Endothelial cell of umbilical vein (primary cell): ENCODE results near the gene BACE1-AS. TPM values are rescaled to one million over a fixed set of nuclear protein-coding genes. Genes with fewer than 3 reads are reported as not detected.

ENCODE experiments used
- BruUV-seq: library from RNA; stranded (reverse); fragments of 400-500 nt; replicated peaks from 2 replicates; lab custom pipeline; 2021; lab: Mats Ljungman, UMichigan
- CTCF ChIA-PET: fragments of 300-600, 350-600 bp; sonication (Branson Sonifier 250); formaldehyde crosslinking; loops from one replicate; lab custom pipeline; 2021; ENCODE audit warnings: antibody characterized with exemption, inconsistent platforms; lab: Charles Lee
- POLR2A ChIA-PET: fragments of 300-600, 350-600 bp; sonication (Branson Sonifier 250); formaldehyde crosslinking; loops from one replicate; lab custom pipeline; 2021; ENCODE audit warnings: antibody characterized with exemption, inconsistent platforms; lab: Charles Lee
- DNase-seq: peaks from one replicate; pipeline ENCODE4 v3.0.0-alpha.2; 2011; ENCODE audit warnings: low read depth, low spot score
- FAIRE-seq: peaks from 2 replicates; lab custom pipeline; 2011; peaks lifted over from hg19 to GRCh38; lab: Jason Lieb, UNC
- H2AFZ ChIP-seq: 2 replicates; pipeline ENCODE4 v1.6.0; 2012; ENCODE audit warnings: low read depth, low read length, control low read depth, inconsistent platforms
- H3K27ac ChIP-seq: 2 replicates; pipeline ENCODE4 v1.5.1; 2011; ENCODE audit warnings: low read depth, mild to moderate bottlenecking, control low read depth, low read length, moderate library complexity; ENCODE audit not compliant: insufficient read depth
- H3K27me3 ChIP-seq, 2 experiments: 2 replicates each; pipeline versions ENCODE4 v1.6.0 to v1.6.1; 2011; ENCODE audit warnings: low read length in 2 of 2, mixed read lengths in 1 of 2; ENCODE audit not compliant: control insufficient read depth in 2 of 2, insufficient read depth in 2 of 2
- H3K36me3 ChIP-seq, 2 experiments: 2 replicates in 1 of 2; 3 replicates in 1 of 2; pipeline ENCODE4 v1.5.1; 2011; ENCODE audit warnings: low read length in 2 of 2, mild to moderate bottlenecking in 1 of 2, moderate library complexity in 1 of 2; ENCODE audit not compliant: control insufficient read depth in 2 of 2, insufficient read depth in 2 of 2; ENCODE audit errors: extremely low read depth in 1 of 2
- H3K4me1 ChIP-seq: 3 replicates; pipeline ENCODE4 v1.5.1; 2011; ENCODE audit warnings: mild to moderate bottlenecking, low read length; ENCODE audit not compliant: control insufficient read depth, insufficient read depth; ENCODE audit errors: extremely low read depth
- H3K4me2 ChIP-seq: 2 replicates; pipeline ENCODE4 v1.6.1; 2011; ENCODE audit warnings: low read length, control low read depth, mixed read lengths; ENCODE audit not compliant: insufficient read depth
- H3K4me3 ChIP-seq, 3 experiments: fragments of 200-600 bp in 1 of 3; sonication (generic), shearing (Covaris generic) in 1 of 3; replicated peaks in 1 of 3; 2 replicates each; pipeline ENCODE4 v1.5.1; 2011 to 2016; ENCODE audit warnings: control low read depth in 3 of 3, low read length in 3 of 3, mild to moderate bottlenecking in 2 of 3, inconsistent platforms in 1 of 3, low read depth in 1 of 3, moderate library complexity in 1 of 3; ENCODE audit not compliant: insufficient read depth in 1 of 3
- H3K79me2 ChIP-seq: 2 replicates; pipeline ENCODE4 v1.6.0; 2012; ENCODE audit warnings: low read length, inconsistent platforms; ENCODE audit not compliant: control insufficient read depth, insufficient read depth
- H3K9ac ChIP-seq: replicated peaks from 2 replicates; pipeline ENCODE3; 2011; ENCODE audit warnings: low read length, control low read depth; ENCODE audit not compliant: insufficient read depth; ENCODE audit errors: extremely low read depth
- H3K9me1 ChIP-seq: replicated peaks from 3 replicates; pipeline ENCODE4 v1.6.0; 2011; ENCODE audit warnings: mild to moderate bottlenecking, low read length; ENCODE audit not compliant: control insufficient read depth, insufficient read depth; ENCODE audit errors: extremely low read depth
- H3K9me3 ChIP-seq: replicated peaks from 2 replicates; pipeline ENCODE4 v1.5.1; 2012; ENCODE audit warnings: low read length, inconsistent platforms; ENCODE audit not compliant: control insufficient read depth, insufficient read depth
- H4K20me1 ChIP-seq: replicated peaks from 2 replicates; pipeline ENCODE3; 2011; ENCODE audit warnings: mild to moderate bottlenecking, low read length; ENCODE audit not compliant: control insufficient read depth, insufficient read depth; ENCODE audit errors: extremely low read depth
- CTCF ChIP-seq, 2 donors: IDR thresholded peaks; 1 replicate in 1 of 2; 2 replicates in 1 of 2; pipeline ENCODE4 v1.5.1; 2011; ENCODE audit warnings: low read length in 2 of 2, mild to moderate bottlenecking in 2 of 2, moderate library complexity in 2 of 2, control low read depth in 1 of 2, inconsistent platforms in 1 of 2, low read depth in 1 of 2; ENCODE audit not compliant: insufficient read depth in 1 of 2; ENCODE audit errors: extremely low read depth in 1 of 2
- EZH2 ChIP-seq: IDR thresholded peaks from 2 replicates; pipeline ENCODE4 v1.6.1; 2012; ENCODE audit warnings: borderline replicate concordance, low read depth, mild to moderate bottlenecking, moderate library complexity, low read length, inconsistent platforms; ENCODE audit not compliant: severe bottlenecking
- FOS ChIP-seq: IDR thresholded peaks from 2 replicates; pipeline ENCODE4 v1.6.1; 2011; ENCODE audit warnings: mild to moderate bottlenecking, low read length, moderate library complexity, borderline replicate concordance; ENCODE audit not compliant: insufficient read depth
- GATA2 ChIP-seq: IDR thresholded peaks from 2 replicates; pipeline ENCODE4 v1.7.0; 2011; ENCODE audit warnings: low read depth, mild to moderate bottlenecking, moderate library complexity, mixed read lengths, low read length; ENCODE audit not compliant: insufficient read length, insufficient read depth
- JUN ChIP-seq: IDR thresholded peaks from 2 replicates; pipeline ENCODE4 v1.6.1; 2011; ENCODE audit warnings: borderline replicate concordance, low read depth; ENCODE audit not compliant: insufficient read length, insufficient read depth
- MAX ChIP-seq: IDR thresholded peaks from 2 replicates; pipeline ENCODE4 v1.6.1; 2011; ENCODE audit not compliant: insufficient read depth, insufficient read length
- MYC ChIP-seq: IDR thresholded peaks from one replicate; pipeline ENCODE4 v1.6.1; 2011; ENCODE audit warnings: mild to moderate bottlenecking, low read depth, low read length
- POLR2A ChIP-seq: IDR thresholded peaks from 2 replicates; pipeline ENCODE4 v1.6.1; 2012; ENCODE audit warnings: low read depth, mild to moderate bottlenecking, control low read depth, low read length
- POLR2AphosphoS5 ChIP-seq: IDR thresholded peaks from 2 replicates; pipeline ENCODE4 v1.6.1; 2012; ENCODE audit warnings: low read depth, mild to moderate bottlenecking, control low read depth, low read length, moderate library complexity; ENCODE audit not compliant: insufficient read depth
- dilution Hi-C: fragments of 300-500 bp; cut with MboI; formaldehyde crosslinking; loops from one replicate; pipeline ENCODE4 v1.15.0; 2019; ENCODE audit warnings: low sequenced_read_pairs; ENCODE audit not compliant: extremely low pct_ligation_motif_present
- intact Hi-C: fragments of 100-400 bp; cut with micrococcal nuclease; formaldehyde crosslinking; loops from one replicate; pipeline ENCODE4 v1.10.0; 2022
- polyA plus RNA-seq, 4 experiments: library from polyadenylated mRNA; depleted of rRNA in 3 of 4; stranded (reverse) in 3 of 4; unstranded in 1 of 4; fragments of >200 nt; gene quantifications; 2 replicates each; pipeline versions ENCODE4 v1.2.1 to v1.2.3, GENCODE V29; 2011 to 2012; ENCODE audit warnings: missing spikeins in 1 of 4
- small RNA-seq: library from RNA; depleted of rRNA; stranded (forward); fragments of <200 nt; gene quantifications from one replicate; pipeline ENCODE3, GENCODE V24; 2012; ENCODE audit warnings: low replicate concordance, low read depth; ENCODE audit not compliant: insufficient read depth, insufficient read length
- total RNA-seq: library from RNA; stranded (reverse); gene quantifications from 2 replicates; pipeline ENCODE4 v1.2.3, GENCODE V29; 2021

Gene BACE1-AS
- total and polyA plus RNA-seq, 2 donors (not counting 3 experiments of a cell fraction or from before 2014, with no cell fraction given), result 7.6 to 8.1 TPM

DNA sequence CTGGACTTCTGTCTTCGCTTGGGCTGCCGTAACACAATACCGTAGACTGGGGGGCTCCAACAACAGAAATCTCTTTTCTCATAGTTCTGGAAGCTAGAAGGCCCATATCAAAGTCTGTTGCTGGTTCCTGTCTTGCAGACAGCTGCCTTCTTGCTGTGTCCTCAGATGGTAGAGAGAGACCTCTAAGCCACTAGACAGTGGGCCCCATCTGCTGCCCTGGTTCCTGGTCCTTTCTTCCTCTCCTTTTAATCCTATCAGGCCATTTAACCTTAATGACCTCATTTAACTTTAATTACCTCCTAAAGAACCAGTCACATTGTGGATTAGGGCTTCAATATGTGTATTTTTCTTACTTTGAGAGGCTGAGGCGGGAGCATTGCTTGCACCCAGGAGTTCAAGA, 45.9 kb downstream of the BACE1-AS start:
- Histone ChIP-seq H2AFZ (no peak overlapping the region), H3K27ac (no peak overlapping the region), H4K20me1 (no peaks in the 10 kb centered on the region), H3K79me2 (no peaks in the 10 kb centered on the region), H3K9me3 (no peaks in the 10 kb centered on the region), H3K4me2 (no peak overlapping the region), H3K4me1 (peaks cover 5% of the 10 kb centered on the region), H3K9me1 (no peaks in the 10 kb centered on the region), H3K27me3 (no peaks in the 10 kb centered on the region), H3K9ac (no peak overlapping the region), H3K4me3 (no peak overlapping the region), H3K36me3 (peaks cover 6 to 7% of the 10 kb centered on the region in 2 experiments)
- intact Hi-C loops, result no loop called here
- FAIRE-seq (no peak), DNase-seq (no peak)
- no TSS peak for BruUV-seq
- no peak for TF ChIP-seq JUN
- TF ChIP-seq POLR2AphosphoS5, result no peak
- TF ChIP-seq GATA2, result no peak
- no peak for TF ChIP-seq MAX
- TF ChIP-seq CTCF (IDR thresholded peaks at IDR 0.05; ENCODE audit: extremely low read depth in 1 of 2, insufficient read depth in 1 of 2, low read depth in 1 of 2, low read length in 2 of 2), result no peak
- TF ChIP-seq MYC, result no peak
- TF ChIP-seq POLR2A, result no peak
- no peak for TF ChIP-seq FOS
- no peak for TF ChIP-seq EZH2
- POLR2A ChIA-PET, result interaction anchor here (1.3 kb wide), 1 partner anchor 10 kb away, joined by 3 read pairs; the partner anchor contains the start of gene CEP164
- CTCF ChIA-PET, result interaction anchor here (1.5 kb wide), 1 partner anchor 9 kb away, joined by 5 read pairs; the partner anchor contains the start of gene CEP164
- dilution Hi-C loops, result no loop called here

Small RNA genes lying within 50 kb of the gene (small RNA-seq; reads per million reads assigned to genes)
- not detected for gene RF00564

Other genes starting within 250 kb of the BACE1-AS start
- gene SIK3, start 192.9 kb upstream of the BACE1-AS start, total RNA-seq, result 20.6 and 21.3 TPM in 2 replicates
- gene SIK3, start 192.9 kb upstream of the BACE1-AS start, polyA plus RNA-seq, result 9.0 and 10.3 TPM in 2 replicates
- gene PAFAH1B2, start 147.1 kb upstream of the BACE1-AS start, total RNA-seq, result 128 and 130 TPM in 2 replicates
- 29.1 and 34.2 TPM in 2 replicates for gene PAFAH1B2, start 147.1 kb upstream of the BACE1-AS start, polyA plus RNA-seq
- gene SIDT2, start 112.6 kb upstream of the BACE1-AS start, total RNA-seq, result 26.0 and 28.7 TPM in 2 replicates
- gene SIDT2, start 112.6 kb upstream of the BACE1-AS start, polyA plus RNA-seq, result 34.5 and 37.5 TPM in 2 replicates
- 17.9 and 20.8 TPM in 2 replicates for gene TAGLN, start 92.0 kb upstream of the BACE1-AS start, total RNA-seq
- gene TAGLN, start 92.0 kb upstream of the BACE1-AS start, polyA plus RNA-seq, result 113 and 159 TPM in 2 replicates
- gene PCSK7, start 59.3 kb upstream of the BACE1-AS start, total RNA-seq, result 68.0 and 72.7 TPM in 2 replicates
- gene PCSK7, start 59.3 kb upstream of the BACE1-AS start, polyA plus RNA-seq, result 40.8 and 43.2 TPM in 2 replicates
- gene RNF214, start 58.7 kb upstream of the BACE1-AS start, total RNA-seq, result 26.1 and 28.2 TPM in 2 replicates
- 24.3 and 26.1 TPM in 2 replicates for gene RNF214, start 58.7 kb upstream of the BACE1-AS start, polyA plus RNA-seq
- gene BACE1, start 24.9 kb downstream of the BACE1-AS start, total RNA-seq, result 28.8 and 29.3 TPM in 2 replicates
- gene BACE1, start 24.9 kb downstream of the BACE1-AS start, polyA plus RNA-seq, result 28.4 and 29.6 TPM in 2 replicates
- 39.5 and 48.4 TPM in 2 replicates for gene CEP164, start 36.5 kb downstream of the BACE1-AS start, total RNA-seq
- 21.3 and 22.7 TPM in 2 replicates for gene CEP164, start 36.5 kb downstream of the BACE1-AS start, polyA plus RNA-seq